Neural crest cell (in vitro differentiated cells): ENCODE results near the gene CANT1. TPM values are rescaled to one million over a fixed set of nuclear protein-coding genes. Genes with fewer than 3 reads are reported as not detected.

Experiments used
- DNase-seq: peaks from one replicate; pipeline ENCODE4 v3.0.0; 2021; ENCODE audit warnings: low read depth, mixed read lengths, low spot score
- H3K27ac Mint-ChIP-seq: one replicate; pipeline ENCODE4 v1.8.0; 2021; ENCODE audit warnings: mild to moderate bottlenecking, mixed read lengths; ENCODE audit not compliant: unreplicated experiment
- H3K27me3 Mint-ChIP-seq: 2 replicates; pipeline ENCODE4 v1.8.0; 2021; ENCODE audit warnings: low read depth, mild to moderate bottlenecking, mixed read lengths
- H3K36me3 Mint-ChIP-seq: 2 replicates; pipeline ENCODE4 v1.8.0; 2021; ENCODE audit warnings: low read depth, mild to moderate bottlenecking, mixed read lengths
- H3K4me1 Mint-ChIP-seq: 2 replicates; pipeline ENCODE4 v1.8.0; 2021; ENCODE audit warnings: mixed read lengths
- H3K4me3 Mint-ChIP-seq: one replicate; pipeline ENCODE4 v1.8.0; 2021; ENCODE audit warnings: mild to moderate bottlenecking, mixed read lengths
- H3K9me3 Mint-ChIP-seq: 2 replicates; pipeline ENCODE4 v1.8.0; 2021; ENCODE audit warnings: mixed read lengths
- CTCF ChIP-seq: fragments of 200-600 bp; sonication (generic); conservative IDR thresholded peaks from 2 replicates; pipeline ENCODE4 v1.5.0; 2021; ENCODE audit warnings: antibody characterized with exemption, mild to moderate bottlenecking
- total RNA-seq: library from RNA; stranded (reverse); gene quantifications from 2 replicates; pipeline ENCODE4 v1.2.1, GENCODE V29; 2021

Gene CANT1
- total RNA-seq, 1 donor from 2014 or later = 63.8 TPM

GRCh38 chr17:79027925-79028491 is 18.4 kb upstream of the CANT1 start:
- Mint-ChIP-seq H3K4me1 (peaks cover 22% of the 10 kb centered on the region), H3K9me3 (no peaks in the 10 kb centered on the region), H3K27ac (no peak overlapping the region), H3K36me3 (no peaks in the 10 kb centered on the region), H3K27me3 (peaks cover 77% of the 10 kb centered on the region), H3K4me3 (no peak overlapping the region)
- no peak for DNase-seq
- no peak for TF ChIP-seq CTCF

DNA sequence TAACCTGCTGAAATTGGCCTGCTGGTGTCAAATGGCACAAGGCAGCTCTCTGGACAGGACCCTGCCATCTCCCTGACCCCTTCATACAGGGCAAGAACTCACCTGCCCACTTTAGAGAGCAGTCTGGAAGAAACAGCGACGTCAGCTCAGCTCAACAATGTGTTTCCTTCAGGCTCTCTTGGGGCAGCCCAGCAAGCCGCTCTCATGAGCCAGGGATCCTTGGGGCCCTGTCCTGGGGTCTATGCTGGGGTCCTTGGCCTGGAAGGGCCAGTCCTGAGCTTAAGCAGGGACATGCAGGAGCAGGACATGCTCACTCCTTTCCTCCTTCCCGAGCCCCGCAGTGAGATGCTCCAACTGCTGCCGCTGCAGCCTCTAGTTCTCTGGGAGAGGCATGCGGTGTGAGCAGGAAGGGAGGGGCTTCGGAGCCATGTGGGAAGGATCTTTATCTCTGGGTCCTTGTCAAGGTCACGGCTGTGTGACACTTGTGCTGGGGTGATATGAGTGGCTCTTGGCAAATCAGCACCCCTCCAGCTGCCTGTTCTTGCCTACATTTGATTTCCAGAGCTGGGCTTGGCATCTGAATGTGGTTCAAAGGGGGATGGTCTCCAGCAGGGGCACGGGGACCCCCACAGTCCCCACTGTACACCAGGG is 17.8 kb upstream of the CANT1 start:
- no peaks in the 10 kb centered on the region for H3K9me3 Mint-ChIP-seq

GRCh38 chr17:79026376-79027273 is 17.1 kb upstream of the CANT1 start:
- no peaks in the 10 kb centered on the region for H3K36me3 Mint-ChIP-seq
- peaks cover 86% of the 10 kb centered on the region for H3K27me3 Mint-ChIP-seq
- peaks cover 21% of the 10 kb centered on the region for H3K4me1 Mint-ChIP-seq
- no peak for DNase-seq
- H3K4me3 Mint-ChIP-seq = peak overlapping the region; percentile 66
- no peak overlapping the region for H3K27ac Mint-ChIP-seq
- no peak for TF ChIP-seq CTCF
- H3K9me3 Mint-ChIP-seq = no peaks in the 10 kb centered on the region

More for the DNA sequence above, 17.8 kb upstream of the CANT1 start:
- Mint-ChIP-seq H3K27ac (no peak overlapping the region), H3K36me3 (no peaks in the 10 kb centered on the region), H3K27me3 (peaks cover 83% of the 10 kb centered on the region), H3K4me1 (peaks cover 21% of the 10 kb centered on the region), H3K4me3 (peak overlapping the region; percentile 49)
- no peak for DNase-seq
- TF ChIP-seq CTCF = no peak

- DNase-seq = no peak
- Mint-ChIP-seq H3K27ac (no peak overlapping the region), H3K9me3 (no peaks in the 10 kb centered on the region), H3K36me3 (no peaks in the 10 kb centered on the region), H3K4me1 (peaks cover 21% of the 10 kb centered on the region), H3K4me3 (peak overlapping the region; percentile 76), H3K27me3 (peaks cover 91% of the 10 kb centered on the region)
- no peak for TF ChIP-seq CTCF
Observed at GRCh38 chr17:79024901-79025737, 15.6 kb upstream of the CANT1 start.
